Lower leg skin (tissue), 4 donors: ENCODE results near the gene ATP5ME. TPM values are rescaled to one million over a fixed set of nuclear protein-coding genes. Genes with fewer than 3 reads are reported as not detected.

Source experiments
- DNase-seq, 2 donors: peaks; one replicate each; pipeline ENCODE4 v3.0.0-alpha.2; 2019; ENCODE audit warnings: low spot score in 2 of 2
- H3K4me3 ChIP-seq: fragments of 200-600 bp; sonication (generic); 2 replicates; pipeline ENCODE4 v1.5.1; 2017; ENCODE audit warnings: mild to moderate bottlenecking, low read depth; ENCODE audit not compliant: poor library complexity, severe bottlenecking
- POLR2A ChIP-seq, 2 donors: fragments of 450-650 bp; IDR thresholded peaks; one replicate each; pipeline ENCODE4 v1.6.1; 2016 to 2017; ENCODE audit warnings: antibody characterized with exemption in 2 of 2, mild to moderate bottlenecking in 1 of 2, moderate library complexity in 1 of 2
- WGBS, 2 donors: methylation state at CpG; one replicate each; pipeline ENCODE4 v1.1.5; 2018; 5-methylcytosine and 5-hydroxymethylcytosine counted together
- intact Hi-C: fragments of 100-400 bp; cut with DNase I; formaldehyde crosslinking; loops from one replicate; pipeline ENCODE4 v1.15.0; 2023; ENCODE audit warnings: low total_unique reads
- total RNA-seq, 4 donors: library from RNA; depleted of rRNA; stranded (reverse); fragments of >200 nt; gene quantifications; one replicate each; pipeline ENCODE4 v1.1.0, GENCODE V29; 2016
- TF ChIP-seq, protein P1 (sequence below), 3 donors: fragments of 450-650 bp; IDR thresholded peaks; one replicate each; pipeline ENCODE4 v1.5.1; 2016; ENCODE audit warnings: antibody characterized with exemption in 3 of 3, mild to moderate bottlenecking in 3 of 3, moderate library complexity in 2 of 3

Gene ATP5ME
- total RNA-seq, 4 donors from 2014 or later: 38.2 to 172 (median 140) TPM

DNA sequence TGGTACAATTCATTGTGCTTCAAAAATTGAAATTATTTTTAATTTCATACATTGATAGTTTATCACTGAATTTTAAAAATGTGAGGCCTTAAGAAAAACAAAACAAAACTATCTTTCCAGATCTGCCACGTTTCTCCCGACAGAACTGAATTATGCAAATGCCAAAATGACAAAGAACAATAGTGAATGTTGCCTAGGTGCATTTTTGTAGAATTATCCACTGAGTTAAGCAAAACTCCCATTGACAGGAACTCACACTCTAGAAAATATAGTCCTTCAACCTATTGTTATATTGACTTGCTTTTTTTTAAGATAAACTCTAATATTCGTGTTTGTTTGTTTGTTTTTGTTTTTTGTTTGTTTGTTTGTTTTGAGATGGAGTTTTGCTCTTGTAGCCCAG, 38.0 kb upstream of the ATP5ME start:
- TF ChIP-seq, protein P1, sequence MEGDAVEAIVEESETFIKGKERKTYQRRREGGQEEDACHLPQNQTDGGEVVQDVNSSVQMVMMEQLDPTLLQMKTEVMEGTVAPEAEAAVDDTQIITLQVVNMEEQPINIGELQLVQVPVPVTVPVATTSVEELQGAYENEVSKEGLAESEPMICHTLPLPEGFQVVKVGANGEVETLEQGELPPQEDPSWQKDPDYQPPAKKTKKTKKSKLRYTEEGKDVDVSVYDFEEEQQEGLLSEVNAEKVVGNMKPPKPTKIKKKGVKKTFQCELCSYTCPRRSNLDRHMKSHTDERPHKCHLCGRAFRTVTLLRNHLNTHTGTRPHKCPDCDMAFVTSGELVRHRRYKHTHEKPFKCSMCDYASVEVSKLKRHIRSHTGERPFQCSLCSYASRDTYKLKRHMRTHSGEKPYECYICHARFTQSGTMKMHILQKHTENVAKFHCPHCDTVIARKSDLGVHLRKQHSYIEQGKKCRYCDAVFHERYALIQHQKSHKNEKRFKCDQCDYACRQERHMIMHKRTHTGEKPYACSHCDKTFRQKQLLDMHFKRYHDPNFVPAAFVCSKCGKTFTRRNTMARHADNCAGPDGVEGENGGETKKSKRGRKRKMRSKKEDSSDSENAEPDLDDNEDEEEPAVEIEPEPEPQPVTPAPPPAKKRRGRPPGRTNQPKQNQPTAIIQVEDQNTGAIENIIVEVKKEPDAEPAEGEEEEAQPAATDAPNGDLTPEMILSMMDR (IDR thresholded peaks at IDR 0.05): no peak
- no peak for TF ChIP-seq POLR2A (IDR thresholded peaks at IDR 0.05)
- WGBS, 2 donors: 56 to 58% methylated on average over 3 of the region's 3 CpGs
- DNase-seq: no peak
- intact Hi-C loops: no loop called here
- no peak overlapping the region for H3K4me3 ChIP-seq

DNA sequence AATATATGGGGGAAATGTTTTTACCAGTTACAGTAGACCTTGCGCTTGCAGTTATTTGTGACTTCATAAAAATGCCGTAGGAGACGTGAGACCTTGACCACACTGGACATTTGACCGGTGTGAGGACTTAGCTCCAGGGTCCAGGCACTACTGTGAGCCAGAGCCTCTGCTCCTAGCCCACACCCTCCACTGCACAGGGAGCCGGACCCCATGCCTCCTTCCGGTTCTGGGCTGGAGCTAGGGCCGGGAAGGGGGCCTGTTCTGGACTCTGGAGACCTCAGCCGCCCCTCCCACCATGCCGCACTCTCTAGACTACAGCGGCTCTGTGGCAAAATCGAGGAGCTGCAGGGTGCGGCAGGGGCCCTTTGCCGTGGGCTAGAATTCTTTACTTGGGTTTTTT, 36.8 kb upstream of the ATP5ME start:
- DNase-seq: no peak
- intact Hi-C loops: no loop called here
- WGBS, 2 donors: 79% methylated on average over 13 of the region's 13 CpGs
- H3K4me3 ChIP-seq: no peak overlapping the region
- TF ChIP-seq, protein P1 (IDR thresholded peaks at IDR 0.05): no peak
- TF ChIP-seq POLR2A (IDR thresholded peaks at IDR 0.05): no peak

DNA sequence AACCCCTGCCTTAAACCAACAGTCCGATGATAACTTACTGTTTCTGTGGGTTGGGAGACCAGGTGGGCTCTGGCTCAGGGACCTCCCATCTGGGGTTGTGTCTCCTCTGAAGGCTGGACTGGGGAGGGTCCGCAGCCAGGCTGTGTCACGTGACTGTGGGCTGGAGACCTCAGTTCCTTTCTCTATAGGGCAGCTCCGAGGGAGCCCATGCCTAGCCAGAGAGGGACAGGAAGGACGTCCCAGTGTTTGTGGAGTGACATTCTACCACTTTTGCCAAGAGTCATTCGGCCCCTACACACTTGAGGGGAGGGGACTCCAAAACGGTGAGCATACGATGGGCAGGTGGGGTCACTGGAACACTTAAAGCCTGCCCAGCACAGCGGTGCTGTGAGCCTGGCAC, 36.0 kb upstream of the ATP5ME start:
- no peak for TF ChIP-seq POLR2A (IDR thresholded peaks at IDR 0.05)
- TF ChIP-seq, protein P1 (IDR thresholded peaks at IDR 0.05): no peak
- DNase-seq: no peak
- H3K4me3 ChIP-seq: no peak overlapping the region
- WGBS, 2 donors: 68 to 84% methylated on average over 9 of the region's 9 CpGs
- intact Hi-C loops: no loop called here

DNA sequence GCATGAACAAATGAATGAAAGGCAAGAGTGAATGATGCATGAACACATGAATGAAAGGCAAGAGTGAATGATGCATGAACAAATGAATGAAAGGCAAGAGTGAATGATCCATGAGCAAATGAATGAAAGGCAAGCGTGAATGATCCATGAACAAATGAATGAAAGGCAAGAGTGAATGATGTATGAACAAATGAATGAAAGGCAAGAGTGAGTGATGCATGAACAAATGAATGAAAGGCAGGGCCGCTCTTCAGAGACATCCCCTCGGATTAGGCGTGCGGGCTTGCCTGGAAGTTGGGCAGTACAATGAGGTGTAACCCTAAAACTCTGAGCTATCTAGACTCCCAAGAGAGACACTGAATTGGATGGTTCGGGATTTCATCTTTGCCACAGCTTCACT, 35.3 kb upstream of the ATP5ME start:
- WGBS, 2 donors: 85 to 92% methylated on average over 6 of the region's 6 CpGs
- DNase-seq: no peak
- no peak for TF ChIP-seq POLR2A (IDR thresholded peaks at IDR 0.05)
- TF ChIP-seq, protein P1 (IDR thresholded peaks at IDR 0.05): no peak
- intact Hi-C loops: no loop called here
- no peak overlapping the region for H3K4me3 ChIP-seq

DNA sequence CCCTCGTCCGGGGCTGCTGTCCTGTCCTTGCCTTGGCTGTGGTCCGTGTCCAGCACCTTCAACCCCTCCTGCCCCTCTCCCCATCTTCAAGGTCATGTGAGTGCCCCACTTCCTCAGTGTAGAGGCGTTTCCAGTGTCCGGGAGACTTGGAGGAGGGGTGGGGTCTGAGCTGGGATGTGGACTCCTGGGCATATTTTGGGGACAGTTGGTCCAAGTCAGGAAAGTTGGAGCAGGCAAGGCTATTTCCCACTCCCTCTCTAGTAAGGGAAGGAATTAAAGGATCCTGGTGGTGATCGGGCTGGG, 34.5 kb upstream of the ATP5ME start:
- no peak overlapping the region for H3K4me3 ChIP-seq
- TF ChIP-seq, protein P1 (IDR thresholded peaks at IDR 0.05): no peak
- no peak for TF ChIP-seq POLR2A (IDR thresholded peaks at IDR 0.05)
- no peak for DNase-seq
- WGBS, 2 donors: 86 to 92% methylated on average over 6 of the region's 6 CpGs
- intact Hi-C loops: no loop called here

DNA sequence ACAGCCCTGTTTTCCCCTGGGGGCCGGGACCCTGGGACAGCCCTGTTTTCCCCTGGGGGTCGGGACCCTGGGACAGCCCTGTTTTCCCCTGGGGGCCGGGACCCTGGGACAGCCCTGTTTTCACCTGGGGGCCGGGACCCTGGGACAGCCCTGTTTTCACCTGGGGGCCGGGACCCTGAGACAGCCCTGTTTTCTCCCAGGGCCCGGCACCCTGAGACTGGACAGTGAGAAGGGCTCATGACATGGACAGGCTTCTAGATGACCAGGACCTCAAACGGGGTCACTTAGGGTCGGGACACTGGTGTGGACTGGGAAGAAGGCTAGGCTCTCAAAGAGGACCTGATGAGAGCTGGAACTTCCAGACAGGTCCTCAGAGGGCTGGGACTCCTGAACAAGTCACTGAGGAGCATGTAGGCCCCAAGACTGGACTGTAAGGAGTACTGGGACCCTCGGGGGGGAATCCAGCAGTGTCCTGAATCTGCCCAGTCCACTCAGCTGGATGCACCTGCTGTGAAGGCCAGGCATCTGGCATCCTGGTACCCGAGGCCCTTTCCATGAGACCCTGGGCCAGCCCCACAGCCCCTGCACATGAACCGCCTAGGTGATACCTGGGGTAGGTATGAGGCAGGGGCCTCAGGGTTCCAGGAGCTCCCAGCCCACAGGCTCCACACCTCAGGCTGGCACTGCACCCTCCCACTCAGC, 34.0 kb upstream of the ATP5ME start:
- no peak overlapping the region for H3K4me3 ChIP-seq
- intact Hi-C loops: no loop called here
- 84 to 93% methylated on average over 6 of the region's 11 CpGs for WGBS, 2 donors
- no peak for DNase-seq
- TF ChIP-seq, protein P1 (IDR thresholded peaks at IDR 0.05): no peak
- TF ChIP-seq POLR2A (IDR thresholded peaks at IDR 0.05): no peak
